ENCODE measurements around the gene FNBP1.

The FNBP1 gene

DNA sequence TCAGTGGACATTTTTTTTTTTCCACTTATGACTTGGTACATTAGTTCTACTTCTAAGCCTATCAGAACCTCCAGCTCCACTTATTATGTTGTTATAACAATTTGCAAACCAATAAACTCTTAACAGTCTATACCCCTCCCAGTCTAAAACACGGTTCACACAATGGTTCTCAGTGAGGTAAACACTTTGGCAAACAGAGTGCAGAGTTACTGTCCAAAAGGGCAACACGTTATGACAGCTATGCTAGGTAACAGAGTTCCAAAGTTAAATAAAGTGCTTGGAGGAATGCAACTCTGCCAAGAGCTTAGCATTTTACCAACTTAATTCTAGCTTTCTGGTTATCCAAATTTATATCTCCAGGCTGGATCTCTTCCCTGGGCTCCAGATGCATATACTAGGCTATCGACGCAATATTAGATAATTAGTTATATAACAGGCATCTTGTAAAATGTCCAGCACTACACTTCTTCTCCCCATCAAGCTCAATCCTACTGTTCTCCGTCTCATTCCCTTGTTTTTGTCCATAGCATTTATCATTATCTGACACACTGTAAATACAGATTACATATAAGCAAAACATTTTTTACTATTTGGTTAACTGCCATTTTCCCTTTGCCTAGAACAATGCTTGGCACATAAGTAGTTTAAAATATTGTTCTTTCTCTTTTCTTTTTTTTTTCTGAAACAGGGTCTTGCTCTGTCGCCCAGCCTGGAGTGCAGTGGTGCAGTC, 14.3 kb downstream of the FNBP1 start:
- no peak for DNase-seq (ENCODE audit: extremely low read depth, low read depth)
- no peak for TF ChIP-seq CTCF (IDR thresholded peaks at IDR 0.05; ENCODE audit: low read depth, low read length, missing control alignments)

GRCh38 chr9:130027533-130028365, 15.2 kb downstream of the FNBP1 start:
- DNase-seq (ENCODE audit: extremely low read depth, low read depth) = no peak
- H3K4me3 ChIP-seq (replicated peaks; ENCODE audit: low read depth, low read length) = no peak overlapping the region
- no peak for TF ChIP-seq CTCF (IDR thresholded peaks at IDR 0.05; ENCODE audit: low read depth, low read length, missing control alignments)

More for the DNA sequence above, 14.3 kb downstream of the FNBP1 start:
- H3K4me3 ChIP-seq (replicated peaks; ENCODE audit: low read depth, low read length) = no peak overlapping the region

DNA sequence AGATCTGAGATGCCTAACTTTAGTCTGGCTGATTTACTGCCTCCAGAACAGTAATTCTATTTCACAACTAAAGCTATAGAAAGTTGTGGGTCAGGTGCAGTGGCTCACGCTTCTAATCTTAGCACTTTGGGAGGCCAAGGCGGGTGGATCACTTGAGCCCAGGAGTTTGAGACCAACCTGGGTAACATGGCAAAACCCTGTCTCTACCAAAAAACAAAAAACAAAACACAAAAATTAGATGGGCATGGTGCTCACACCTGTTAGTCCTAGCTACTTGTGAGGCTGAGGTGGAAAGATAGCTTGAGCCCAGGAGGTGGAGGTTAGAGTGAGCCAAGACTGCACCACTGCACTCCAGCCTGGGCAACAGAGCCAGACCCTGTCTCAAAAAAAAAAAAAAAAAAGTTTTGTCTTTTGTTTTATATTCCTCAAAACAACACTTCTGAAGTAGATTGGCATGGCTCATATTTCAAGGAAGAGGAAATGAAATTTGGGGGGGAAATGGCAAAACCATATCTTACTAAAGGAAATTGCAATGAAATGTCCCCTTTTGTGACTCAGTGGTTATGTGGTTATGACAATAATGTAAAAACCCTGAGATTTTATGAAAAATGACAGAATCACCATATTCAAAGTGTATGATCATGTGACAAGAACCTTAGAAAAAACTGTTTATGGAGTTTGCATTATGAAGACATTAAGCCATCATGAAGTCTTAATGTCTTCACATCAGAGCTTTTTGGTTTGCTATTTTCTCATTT, 16.2 kb downstream of the FNBP1 start:
- no peak for TF ChIP-seq CTCF (IDR thresholded peaks at IDR 0.05; ENCODE audit: low read depth, low read length, missing control alignments)
- H3K4me3 ChIP-seq (replicated peaks; ENCODE audit: low read depth, low read length) = no peak overlapping the region
- DNase-seq (ENCODE audit: extremely low read depth, low read depth) = no peak

- no peak for TF ChIP-seq CTCF (IDR thresholded peaks at IDR 0.05; ENCODE audit: low read depth, low read length, missing control alignments)
- DNase-seq (ENCODE audit: extremely low read depth, low read depth) = no peak
- no peak overlapping the region for H3K4me3 ChIP-seq (replicated peaks; ENCODE audit: low read depth, low read length)
These were observed 18.4 kb downstream of the FNBP1 start for GRCh38 chr9:130024597-130024994.

DNA sequence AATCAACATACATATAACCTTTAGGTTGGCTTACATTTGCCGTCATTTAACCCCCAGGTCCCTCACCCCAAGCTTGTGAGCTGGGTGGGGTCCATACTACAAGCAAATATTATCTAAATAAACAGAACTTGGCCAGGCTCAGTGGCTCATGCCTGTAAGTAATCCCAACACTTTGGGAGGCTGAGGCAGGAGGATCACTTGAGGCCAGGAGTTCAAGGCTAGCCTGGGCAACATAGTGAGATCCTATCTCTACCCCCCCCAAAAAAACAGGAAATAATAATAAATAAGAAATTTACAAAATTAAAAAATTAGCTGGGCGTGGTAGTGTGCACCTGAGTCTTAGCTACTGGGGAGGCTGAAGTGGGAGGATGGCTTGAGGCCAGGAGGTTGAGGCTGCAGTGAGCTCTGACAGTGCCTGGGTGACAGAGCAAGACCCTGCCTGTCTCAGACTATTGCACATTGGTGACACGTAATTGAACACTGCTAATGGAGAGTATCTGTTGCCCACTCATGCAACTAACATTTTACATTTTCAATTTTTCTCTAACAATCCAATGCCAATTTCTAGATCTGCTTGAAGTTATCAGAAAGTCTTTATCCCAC, 18.9 kb downstream of the FNBP1 start:
- TF ChIP-seq CTCF (IDR thresholded peaks at IDR 0.05; ENCODE audit: low read depth, low read length, missing control alignments) = no peak
- no peak for DNase-seq (ENCODE audit: extremely low read depth, low read depth)
- no peak overlapping the region for H3K4me3 ChIP-seq (replicated peaks; ENCODE audit: low read depth, low read length)

DNA sequence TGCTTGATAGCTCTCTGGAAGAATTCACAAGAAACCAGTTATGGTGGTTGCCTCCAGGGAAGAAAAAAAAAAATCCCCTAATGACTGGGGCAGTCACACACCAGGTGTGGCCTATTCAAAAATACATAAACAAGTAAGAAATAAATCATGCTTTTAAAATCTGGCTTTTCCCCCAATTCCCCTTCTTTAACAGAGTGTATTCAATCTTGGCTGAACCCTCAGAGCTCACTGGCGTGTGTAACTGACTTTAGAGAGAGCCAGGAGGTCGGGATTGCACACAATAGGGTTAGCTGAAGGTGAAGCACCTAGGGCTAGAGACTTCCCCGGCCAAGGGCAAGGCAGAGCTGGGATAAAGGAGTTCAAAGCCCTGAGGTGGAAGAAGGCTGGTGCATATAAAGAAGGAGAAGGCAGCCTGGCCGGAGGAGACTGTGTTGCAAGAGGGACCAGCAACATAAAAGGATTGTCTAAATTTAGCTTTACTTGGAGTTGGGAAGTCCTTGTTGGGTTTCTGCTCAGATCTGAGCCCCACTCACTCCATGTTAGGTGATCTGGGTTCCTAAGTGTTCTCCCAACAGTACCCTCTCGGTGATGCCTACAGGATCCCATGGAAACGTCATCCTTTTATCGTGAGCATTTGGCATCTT, 19.7 kb downstream of the FNBP1 start:
- DNase-seq (ENCODE audit: extremely low read depth, low read depth) = no peak
- TF ChIP-seq CTCF (IDR thresholded peaks at IDR 0.05; ENCODE audit: low read depth, low read length, missing control alignments) = no peak
- no peak overlapping the region for H3K4me3 ChIP-seq (replicated peaks; ENCODE audit: low read depth, low read length)
